DND-41 (cell line): ENCODE results near the gene KCNJ6.

Source experiments
- ATAC-seq: fragments of 200-7000 bp; cut with Tn5 transposase; 3 replicates; pipeline ENCODE4 v1.9.1; 2021; ENCODE audit warnings: low read depth; ENCODE audit not compliant: insufficient read depth
- DNase-seq: peaks from one replicate; pipeline ENCODE4 v3.0.0-alpha.2; 2020
- H2AFZ ChIP-seq: 2 replicates; pipeline ENCODE4 v1.6.0; 2012; ENCODE audit warnings: low read depth, low read length
- H3K27ac ChIP-seq: 2 replicates; pipeline ENCODE4 v1.5.1; 2012; ENCODE audit warnings: low read length, inconsistent platforms
- H3K27me3 ChIP-seq: fragments of 200-600 bp; sonication (generic); 2 replicates; pipeline ENCODE4 v1.6.0; 2012; ENCODE audit warnings: low read length, mild to moderate bottlenecking, inconsistent platforms; ENCODE audit not compliant: insufficient read depth, poor library complexity
- H3K36me3 ChIP-seq: 2 replicates; pipeline ENCODE4 v1.5.1; 2012; ENCODE audit warnings: low read length, inconsistent platforms; ENCODE audit not compliant: insufficient read depth
- H3K4me1 ChIP-seq: 2 replicates; pipeline ENCODE4 v1.5.1; 2012; ENCODE audit warnings: mild to moderate bottlenecking, low read length; ENCODE audit not compliant: insufficient read depth
- H3K4me2 ChIP-seq: 2 replicates; pipeline ENCODE4 v1.6.0; 2012; ENCODE audit warnings: mild to moderate bottlenecking, moderate library complexity, low read length, inconsistent platforms; ENCODE audit not compliant: insufficient read depth
- H3K4me3 ChIP-seq, 2 experiments: fragments of 200-600 bp in 1 of 2; shearing (Covaris generic) in 1 of 2; 2 replicates each; pipeline ENCODE4 v1.5.1; 2012 to 2016; ENCODE audit warnings: inconsistent platforms in 2 of 2, low read length in 2 of 2, mild to moderate bottlenecking in 2 of 2, low read depth in 1 of 2, moderate library complexity in 1 of 2
- H3K79me2 ChIP-seq: 2 replicates; pipeline ENCODE4 v1.6.0; 2012; ENCODE audit warnings: low read length, inconsistent platforms; ENCODE audit not compliant: insufficient read depth
- H3K9ac ChIP-seq: 2 replicates; pipeline ENCODE4 v1.6.0; 2012; ENCODE audit warnings: low read depth, mild to moderate bottlenecking, inconsistent platforms, low read length, moderate library complexity
- H3K9me3 ChIP-seq: 2 replicates; pipeline ENCODE4 v1.5.1; 2012; ENCODE audit warnings: low read length, moderate library complexity, mild to moderate bottlenecking, inconsistent platforms; ENCODE audit not compliant: insufficient read depth, severe bottlenecking
- H4K20me1 ChIP-seq: 2 replicates; pipeline ENCODE4 v1.6.0; 2012; ENCODE audit warnings: low read length; ENCODE audit not compliant: insufficient read depth
- CTCF ChIP-seq: IDR thresholded peaks from 2 replicates; pipeline ENCODE4 v1.5.1; 2012; ENCODE audit warnings: borderline replicate concordance, low read length, moderate library complexity, mild to moderate bottlenecking; ENCODE audit not compliant: poor library complexity, severe bottlenecking; ENCODE audit errors: extremely low read depth
- EZH2 ChIP-seq: IDR thresholded peaks from 3 replicates; pipeline ENCODE4 v1.6.1; 2012; ENCODE audit warnings: borderline replicate concordance, low read depth, mild to moderate bottlenecking, moderate library complexity, low read length, inconsistent platforms; ENCODE audit not compliant: severe bottlenecking

The KCNJ6 gene

DNA sequence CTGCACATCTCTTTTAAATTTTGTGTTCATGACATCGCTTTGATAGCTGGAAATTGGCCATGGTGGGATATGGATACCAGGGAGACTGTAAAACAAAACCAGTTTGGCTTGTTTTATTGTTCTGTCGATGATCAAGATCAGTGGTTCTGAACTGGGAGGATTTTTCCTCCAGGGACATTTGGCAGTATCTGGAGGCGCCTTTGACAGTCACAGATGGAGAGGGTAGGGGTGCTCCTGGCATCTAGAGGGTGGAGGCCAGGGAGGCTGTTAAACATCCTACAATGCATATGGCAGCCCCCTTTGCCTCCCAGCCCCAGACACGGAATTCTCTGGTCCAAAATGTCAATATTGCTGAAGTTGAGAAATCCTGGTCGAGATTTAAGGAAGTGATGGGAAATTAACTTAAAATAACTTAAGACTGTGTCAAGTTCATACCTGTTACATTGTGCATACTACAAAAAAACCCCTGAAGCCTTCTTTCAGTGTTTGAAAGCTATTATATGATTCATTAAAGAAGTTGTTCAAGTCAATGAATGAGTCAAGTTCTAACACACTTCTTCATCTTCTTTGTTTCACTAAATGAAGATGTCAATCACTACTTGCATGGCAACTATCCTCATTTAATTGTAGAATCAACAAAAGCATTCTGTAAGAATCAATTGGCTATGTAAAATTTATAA lies 150.9 kb downstream of the KCNJ6 start:
- no peak overlapping the region for H3K9ac ChIP-seq
- H3K4me2 ChIP-seq: no peak overlapping the region
- H3K27me3 ChIP-seq: no peaks in the 10 kb centered on the region
- no peaks in the 10 kb centered on the region for H3K4me1 ChIP-seq
- peaks cover 2% of the 10 kb centered on the region; the same call in 1 of the 2 replicates for H4K20me1 ChIP-seq
- no peak for TF ChIP-seq EZH2
- TF ChIP-seq CTCF: no peak
- no peaks in the 10 kb centered on the region for H3K36me3 ChIP-seq
- no peak for DNase-seq
- no peak overlapping the region for H3K4me3 ChIP-seq
- no peaks in the 10 kb centered on the region for H3K9me3 ChIP-seq
- H3K27ac ChIP-seq: no peak overlapping the region
- no peak overlapping the region for H2AFZ ChIP-seq
- H3K79me2 ChIP-seq: no peaks in the 10 kb centered on the region
- no peak for ATAC-seq

- no peak overlapping the region for H3K27ac ChIP-seq
Measured at GRCh38 chr21:37764691-37765090, 151.6 kb downstream of the KCNJ6 start.

DNA sequence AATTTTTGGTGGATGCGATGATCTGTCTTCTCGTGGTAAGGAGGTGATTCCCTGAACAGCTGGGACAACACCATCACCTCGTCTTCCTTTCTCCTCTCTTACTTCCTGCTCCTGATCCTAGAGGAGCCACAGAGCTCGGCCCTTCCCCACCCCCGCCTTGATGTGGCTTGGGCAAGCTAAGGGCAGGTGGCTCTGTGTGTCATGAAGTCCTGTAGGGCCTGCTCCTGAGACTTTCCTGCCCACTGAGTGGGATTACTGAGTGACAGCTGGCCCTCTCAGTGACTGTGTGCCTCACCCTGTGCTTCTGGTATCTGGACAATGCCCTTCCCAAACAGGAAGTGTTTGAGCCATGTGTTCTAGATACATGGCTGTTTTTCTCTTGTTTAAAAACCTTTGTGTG lies 153.0 kb downstream of the KCNJ6 start:
- Histone ChIP-seq H2AFZ (no peak overlapping the region), H3K4me1 (no peaks in the 10 kb centered on the region), H4K20me1 (peaks cover 2% of the 10 kb centered on the region; the same call in 1 of the 2 replicates), H3K9me3 (no peaks in the 10 kb centered on the region), H3K27me3 (peaks cover 3% of the 10 kb centered on the region), H3K4me2 (no peak overlapping the region), H3K9ac (no peak overlapping the region), H3K27ac (no peak overlapping the region), H3K79me2 (no peaks in the 10 kb centered on the region), H3K36me3 (no peaks in the 10 kb centered on the region), H3K4me3 (no peak overlapping the region)
- ATAC-seq (no peak), DNase-seq (no peak)
- no peak for TF ChIP-seq EZH2
- TF ChIP-seq CTCF: no peak

More at GRCh38 chr21:37764691-37765090, 151.6 kb downstream of the KCNJ6 start:
- Histone ChIP-seq H3K9ac (no peak overlapping the region), H3K4me2 (no peak overlapping the region), H3K4me3 (no peak overlapping the region), H2AFZ (no peak overlapping the region), H4K20me1 (peaks cover 2% of the 10 kb centered on the region; the same call in 1 of the 2 replicates), H3K27me3 (peaks cover 3% of the 10 kb centered on the region), H3K4me1 (no peaks in the 10 kb centered on the region), H3K9me3 (no peaks in the 10 kb centered on the region), H3K79me2 (no peaks in the 10 kb centered on the region), H3K36me3 (no peaks in the 10 kb centered on the region)
- DNase-seq (no peak), ATAC-seq (no peak)
- TF ChIP-seq EZH2 (no peak), CTCF (no peak)
